ENCODE measurements around the gene RAB7A.

DNA sequence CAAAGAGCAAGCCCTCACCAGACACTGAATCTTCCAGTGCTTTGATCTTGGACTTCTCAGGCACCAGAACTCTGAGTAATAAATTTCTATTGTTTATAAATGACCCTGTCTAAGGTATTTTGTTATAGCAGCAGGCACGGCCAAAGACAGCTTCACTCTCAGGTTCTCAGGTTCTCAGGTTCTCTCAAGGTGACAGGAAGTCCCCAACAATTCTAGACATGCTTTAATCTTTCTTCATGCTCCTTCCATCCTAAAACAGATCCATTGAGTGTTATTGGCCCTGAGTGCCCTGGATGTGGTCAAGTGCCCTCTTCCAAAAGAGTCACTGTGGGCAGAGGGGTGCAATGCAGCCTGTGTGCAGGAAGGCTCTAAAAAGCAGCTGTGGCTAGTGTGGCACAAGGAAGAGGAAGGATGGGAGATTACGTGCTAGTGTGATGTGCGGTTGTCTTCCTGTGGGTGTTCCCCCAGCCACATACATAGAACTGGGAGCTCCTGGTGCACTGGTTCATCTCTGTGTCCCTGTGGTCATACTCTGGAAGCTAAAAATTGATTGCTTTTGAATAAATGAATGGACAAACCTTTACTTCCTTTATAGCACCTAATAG lies 11.0 kb upstream of the RAB7A start:
- TF ChIP-seq MXI1 (IDR thresholded peaks at IDR 0.05; ENCODE audit: borderline replicate concordance, low read depth, low read length) (no peak), MAZ (IDR thresholded peaks at IDR 0.05; ENCODE audit: borderline replicate concordance, low read depth, low read length) (no peak), NFE2L2 (IDR thresholded peaks at IDR 0.05; ENCODE audit: low read depth, low read length) (no peak), CEBPB (IDR thresholded peaks at IDR 0.05; ENCODE audit: low read depth, low read length) (no peak), RAD21 (IDR thresholded peaks at IDR 0.05; ENCODE audit: low read length) (no peak), POLR2A (IDR thresholded peaks at IDR 0.05; ENCODE audit: low read depth, low read length) (no peak), RFX5 (IDR thresholded peaks at IDR 0.05; ENCODE audit: low read depth, low read length) (no peak), SMC3 (IDR thresholded peaks at IDR 0.05; ENCODE audit: low read depth, low read length) (no peak), MAFK (IDR thresholded peaks at IDR 0.05; ENCODE audit: low read depth, low read length) (no peak), FOS (IDR thresholded peaks at IDR 0.05; ENCODE audit: low read depth, low read length) (no peak), BHLHE40 (IDR thresholded peaks at IDR 0.05; ENCODE audit: low read depth, low read length) (no peak), RCOR1 (IDR thresholded peaks at IDR 0.05; ENCODE audit: insufficient replicate concordance, low read length) (no peak)
- TF ChIP-seq, protein P1, sequence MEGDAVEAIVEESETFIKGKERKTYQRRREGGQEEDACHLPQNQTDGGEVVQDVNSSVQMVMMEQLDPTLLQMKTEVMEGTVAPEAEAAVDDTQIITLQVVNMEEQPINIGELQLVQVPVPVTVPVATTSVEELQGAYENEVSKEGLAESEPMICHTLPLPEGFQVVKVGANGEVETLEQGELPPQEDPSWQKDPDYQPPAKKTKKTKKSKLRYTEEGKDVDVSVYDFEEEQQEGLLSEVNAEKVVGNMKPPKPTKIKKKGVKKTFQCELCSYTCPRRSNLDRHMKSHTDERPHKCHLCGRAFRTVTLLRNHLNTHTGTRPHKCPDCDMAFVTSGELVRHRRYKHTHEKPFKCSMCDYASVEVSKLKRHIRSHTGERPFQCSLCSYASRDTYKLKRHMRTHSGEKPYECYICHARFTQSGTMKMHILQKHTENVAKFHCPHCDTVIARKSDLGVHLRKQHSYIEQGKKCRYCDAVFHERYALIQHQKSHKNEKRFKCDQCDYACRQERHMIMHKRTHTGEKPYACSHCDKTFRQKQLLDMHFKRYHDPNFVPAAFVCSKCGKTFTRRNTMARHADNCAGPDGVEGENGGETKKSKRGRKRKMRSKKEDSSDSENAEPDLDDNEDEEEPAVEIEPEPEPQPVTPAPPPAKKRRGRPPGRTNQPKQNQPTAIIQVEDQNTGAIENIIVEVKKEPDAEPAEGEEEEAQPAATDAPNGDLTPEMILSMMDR (conservative IDR thresholded peaks at IDR 0.05; ENCODE audit: low read depth, low read length), result no peak
- TF ChIP-seq, protein P2, sequence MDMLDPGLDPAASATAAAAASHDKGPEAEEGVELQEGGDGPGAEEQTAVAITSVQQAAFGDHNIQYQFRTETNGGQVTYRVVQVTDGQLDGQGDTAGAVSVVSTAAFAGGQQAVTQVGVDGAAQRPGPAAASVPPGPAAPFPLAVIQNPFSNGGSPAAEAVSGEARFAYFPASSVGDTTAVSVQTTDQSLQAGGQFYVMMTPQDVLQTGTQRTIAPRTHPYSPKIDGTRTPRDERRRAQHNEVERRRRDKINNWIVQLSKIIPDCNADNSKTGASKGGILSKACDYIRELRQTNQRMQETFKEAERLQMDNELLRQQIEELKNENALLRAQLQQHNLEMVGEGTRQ (IDR thresholded peaks at IDR 0.05; ENCODE audit: low read depth, low read length), result no peak
